Measurements from ENCODE around the gene HERC2.
A peak's percentile ranks its signal among the peaks of the same experiment; 100 is the strongest.

The HERC2 gene

DNA sequence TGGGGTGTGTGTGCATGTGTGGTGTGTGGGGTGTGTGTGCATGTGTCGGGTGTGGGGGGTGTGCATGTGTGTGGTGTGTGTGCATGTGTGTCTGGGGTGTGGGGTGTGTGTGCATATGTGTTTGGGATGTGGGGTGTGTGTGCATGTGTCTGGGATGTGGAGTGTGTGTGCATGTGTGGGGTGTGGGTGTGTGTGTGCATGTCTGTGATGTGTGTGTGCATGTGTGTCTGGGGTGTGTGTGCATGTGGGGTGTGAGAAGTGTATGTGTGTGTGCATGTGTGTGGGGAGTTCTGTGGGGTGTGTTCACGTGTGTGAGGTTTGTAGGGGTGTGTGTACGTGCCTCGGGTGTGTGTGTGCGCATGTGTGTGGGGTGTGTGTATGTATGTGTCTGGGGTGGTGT is 216.2 kb downstream of the HERC2 start:
- H3K9me3 ChIP-seq (ENCODE audit: low read length) = peaks cover 4% of the 10 kb centered on the region
- H3K27me3 ChIP-seq (ENCODE audit: insufficient read depth, low read length) = peaks cover 12% of the 10 kb centered on the region
- peaks cover 6% of the 10 kb centered on the region for H3K36me3 ChIP-seq (ENCODE audit: insufficient read depth, low read length)
- no peaks in the 10 kb centered on the region for H3K4me1 ChIP-seq (ENCODE audit: insufficient read depth, low read length)
- H2AFZ ChIP-seq (ENCODE audit: low read depth, low read length) = no peak overlapping the region
- no peak overlapping the region for H3K4me3 ChIP-seq (ENCODE audit: low read length)

DNA sequence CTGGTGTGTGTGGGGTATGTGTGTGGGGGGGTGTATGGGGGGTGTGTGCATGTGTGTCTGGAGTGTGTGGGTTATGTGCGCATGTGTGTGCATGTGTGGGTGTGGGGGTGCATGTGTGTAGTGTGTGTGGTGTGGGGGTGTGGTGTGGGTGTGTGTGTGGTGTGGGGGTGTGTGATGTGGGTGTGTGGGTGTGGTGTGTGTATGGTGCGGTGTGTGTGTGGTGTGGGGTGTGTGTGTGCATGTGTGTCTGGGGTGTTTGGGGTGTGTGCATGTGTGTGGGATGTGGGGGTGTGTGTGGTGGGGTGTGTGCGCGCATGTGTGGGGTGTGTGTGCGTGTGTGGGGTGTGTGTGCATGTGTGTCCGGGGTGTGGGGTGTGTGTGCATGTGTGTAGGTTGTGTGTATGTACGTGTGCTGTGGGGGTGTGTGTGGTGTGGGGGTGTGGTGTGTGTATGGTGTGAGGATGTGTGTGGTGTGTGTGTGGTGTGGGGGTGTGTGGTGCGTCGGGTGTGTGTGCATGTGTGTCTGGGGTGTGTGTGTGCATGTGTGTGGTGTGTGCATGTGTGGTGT is 216.7 kb downstream of the HERC2 start:
- Histone ChIP-seq H3K36me3 (ENCODE audit: insufficient read depth, low read length) (peaks cover 2% of the 10 kb centered on the region), H3K27me3 (ENCODE audit: insufficient read depth, low read length) (peaks cover 17% of the 10 kb centered on the region), H3K4me3 (ENCODE audit: low read length) (no peak overlapping the region), H2AFZ (ENCODE audit: low read depth, low read length) (no peak overlapping the region), H3K9me3 (ENCODE audit: low read length) (peaks cover 4% of the 10 kb centered on the region), H3K4me1 (ENCODE audit: insufficient read depth, low read length) (no peaks in the 10 kb centered on the region)

DNA sequence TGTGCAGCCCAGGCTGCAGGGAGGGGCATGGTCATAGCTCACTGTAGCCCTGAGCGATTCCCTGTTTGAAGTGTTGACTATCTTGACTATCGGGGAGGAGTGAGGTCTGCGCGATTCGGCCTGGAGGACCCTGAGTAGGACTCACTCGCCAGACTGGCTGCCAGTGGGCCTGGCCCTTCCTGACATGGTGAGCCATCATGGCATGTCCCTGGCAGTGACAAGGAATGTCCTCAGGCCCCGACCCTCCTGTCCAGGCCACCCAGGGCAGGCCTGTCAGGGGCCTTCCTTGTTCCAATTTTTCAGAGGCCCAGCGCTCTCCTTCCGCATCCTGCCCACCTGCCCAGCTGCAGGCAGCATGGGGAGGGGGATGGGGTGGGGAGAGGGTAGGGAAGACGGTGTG is 217.7 kb downstream of the HERC2 start:
- Histone ChIP-seq H3K27me3 (ENCODE audit: insufficient read depth, low read length) (peaks cover 27% of the 10 kb centered on the region), H3K4me1 (ENCODE audit: insufficient read depth, low read length) (no peaks in the 10 kb centered on the region), H3K4me3 (ENCODE audit: low read length) (no peak overlapping the region), H2AFZ (ENCODE audit: low read depth, low read length) (no peak overlapping the region), H3K36me3 (ENCODE audit: insufficient read depth, low read length) (no peaks in the 10 kb centered on the region), H3K9me3 (ENCODE audit: low read length) (peaks cover 4% of the 10 kb centered on the region)

DNA sequence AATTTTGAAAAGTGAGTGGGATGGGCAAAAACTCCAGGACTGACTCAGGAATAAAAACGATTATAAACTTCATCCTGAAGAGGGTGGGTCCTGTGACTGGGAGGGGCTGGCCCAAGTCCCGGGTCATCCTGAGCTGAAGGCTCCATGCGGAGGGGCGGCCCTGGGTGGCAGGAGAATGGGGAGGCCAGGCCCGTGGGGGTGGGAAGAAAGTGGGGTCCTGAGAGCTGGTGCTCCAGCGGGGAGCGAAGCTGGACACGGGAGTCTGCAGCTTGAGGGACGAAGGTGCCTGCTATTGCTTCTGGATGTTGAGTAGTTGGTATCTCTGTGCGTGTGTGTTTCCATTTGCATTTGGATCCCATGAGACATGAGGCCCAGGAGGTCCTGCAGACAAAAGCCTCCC is 218.1 kb downstream of the HERC2 start:
- Histone ChIP-seq H3K9me3 (ENCODE audit: low read length) (peaks cover 4% of the 10 kb centered on the region), H3K36me3 (ENCODE audit: insufficient read depth, low read length) (no peaks in the 10 kb centered on the region), H3K4me1 (ENCODE audit: insufficient read depth, low read length) (peaks cover 3% of the 10 kb centered on the region), H2AFZ (ENCODE audit: low read depth, low read length) (no peak overlapping the region), H3K4me3 (ENCODE audit: low read length) (no peak overlapping the region), H3K27me3 (ENCODE audit: insufficient read depth, low read length) (peaks cover 30% of the 10 kb centered on the region)

DNA sequence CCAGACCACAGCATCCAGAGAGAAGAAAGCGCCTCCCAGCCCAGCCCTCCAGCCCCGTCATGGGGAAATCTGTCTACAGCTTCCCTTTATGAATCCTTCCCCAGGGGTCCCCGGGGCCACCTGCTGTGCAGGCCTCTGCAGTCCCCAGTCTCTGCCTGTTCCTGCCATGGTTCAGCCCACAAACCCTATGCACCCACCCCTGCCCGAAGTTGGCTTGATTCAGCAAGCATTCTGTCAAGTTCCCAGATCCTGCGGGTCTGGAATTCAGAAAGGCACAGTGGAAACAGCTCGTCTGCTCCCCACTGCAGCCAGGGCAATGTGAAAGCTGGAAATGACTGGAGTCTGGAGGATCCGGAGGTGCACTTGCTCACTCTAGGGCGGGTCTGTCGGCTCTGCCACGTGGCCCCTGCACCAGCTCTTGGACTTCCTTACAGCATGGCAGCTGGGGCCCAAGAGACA is 220.0 kb downstream of the HERC2 start:
- Histone ChIP-seq H3K4me3 (ENCODE audit: low read length) (no peak overlapping the region), H2AFZ (ENCODE audit: low read depth, low read length) (no peak overlapping the region), H3K27me3 (ENCODE audit: insufficient read depth, low read length) (peaks cover 48% of the 10 kb centered on the region), H3K9me3 (ENCODE audit: low read length) (no peaks in the 10 kb centered on the region), H3K4me1 (ENCODE audit: insufficient read depth, low read length) (peaks cover 7% of the 10 kb centered on the region), H3K36me3 (ENCODE audit: insufficient read depth, low read length) (no peaks in the 10 kb centered on the region)

DNA sequence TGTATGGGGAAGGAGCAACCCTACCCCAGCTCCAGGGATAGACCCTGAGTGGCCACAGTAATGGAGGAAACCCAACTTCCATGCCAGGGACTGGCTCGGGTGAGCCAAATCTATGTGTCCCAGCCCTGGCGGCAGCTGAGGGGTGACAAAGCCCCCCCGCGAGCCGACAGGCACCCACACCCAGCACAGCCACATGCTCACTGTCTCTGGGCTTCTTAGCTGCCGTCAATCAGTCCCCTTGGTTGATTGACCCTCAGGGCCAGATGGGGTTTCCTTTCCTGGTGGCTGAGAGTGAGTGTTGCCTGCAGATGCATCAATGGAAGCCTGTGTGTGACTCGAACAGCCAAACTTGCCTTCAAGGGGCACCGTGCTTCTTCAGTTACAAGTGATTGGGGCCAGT is 220.8 kb downstream of the HERC2 start:
- H3K36me3 ChIP-seq (ENCODE audit: insufficient read depth, low read length) = no peaks in the 10 kb centered on the region
- peaks cover 55% of the 10 kb centered on the region for H3K27me3 ChIP-seq (ENCODE audit: insufficient read depth, low read length)
- no peaks in the 10 kb centered on the region for H3K9me3 ChIP-seq (ENCODE audit: low read length)
- H2AFZ ChIP-seq (ENCODE audit: low read depth, low read length) = no peak overlapping the region
- H3K4me3 ChIP-seq (ENCODE audit: low read length) = no peak overlapping the region
- H3K4me1 ChIP-seq (ENCODE audit: insufficient read depth, low read length) = peaks cover 12% of the 10 kb centered on the region

DNA sequence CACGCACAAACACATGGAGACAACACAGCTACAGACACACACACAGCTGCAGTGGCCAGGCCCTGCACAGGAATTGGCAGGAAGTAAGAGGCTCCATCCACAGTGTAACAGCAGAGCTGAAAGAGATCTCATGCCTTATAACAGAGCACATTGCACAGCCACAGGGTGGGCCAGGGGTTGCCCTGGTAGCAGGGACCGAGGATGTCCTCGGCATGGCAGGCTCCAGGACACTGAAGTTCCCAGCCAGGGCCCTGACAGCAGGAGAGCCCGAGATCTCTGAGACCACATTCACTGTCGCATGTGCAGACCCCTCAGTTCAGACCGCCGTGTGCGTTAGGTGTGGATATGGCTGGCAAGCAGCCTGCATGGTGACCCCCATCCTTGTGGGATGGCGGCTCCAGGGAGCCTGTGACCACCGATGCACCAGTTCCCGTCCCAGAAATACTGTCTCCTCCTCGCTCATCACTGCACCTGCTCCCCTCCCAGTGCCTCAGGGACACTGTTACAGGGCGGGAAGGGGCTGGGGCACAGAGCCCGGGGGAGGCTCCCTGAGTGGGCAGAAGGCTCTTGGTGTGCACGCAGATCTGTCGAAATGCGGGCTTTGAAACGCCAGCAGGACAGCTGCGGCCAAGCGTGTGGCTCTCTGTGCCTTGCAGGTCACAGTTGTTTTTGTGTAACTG is 221.3 kb downstream of the HERC2 start:
- Histone ChIP-seq H3K4me3 (ENCODE audit: low read length) (no peak overlapping the region), H3K27me3 (ENCODE audit: insufficient read depth, low read length) (peaks cover 60% of the 10 kb centered on the region)

DNA sequence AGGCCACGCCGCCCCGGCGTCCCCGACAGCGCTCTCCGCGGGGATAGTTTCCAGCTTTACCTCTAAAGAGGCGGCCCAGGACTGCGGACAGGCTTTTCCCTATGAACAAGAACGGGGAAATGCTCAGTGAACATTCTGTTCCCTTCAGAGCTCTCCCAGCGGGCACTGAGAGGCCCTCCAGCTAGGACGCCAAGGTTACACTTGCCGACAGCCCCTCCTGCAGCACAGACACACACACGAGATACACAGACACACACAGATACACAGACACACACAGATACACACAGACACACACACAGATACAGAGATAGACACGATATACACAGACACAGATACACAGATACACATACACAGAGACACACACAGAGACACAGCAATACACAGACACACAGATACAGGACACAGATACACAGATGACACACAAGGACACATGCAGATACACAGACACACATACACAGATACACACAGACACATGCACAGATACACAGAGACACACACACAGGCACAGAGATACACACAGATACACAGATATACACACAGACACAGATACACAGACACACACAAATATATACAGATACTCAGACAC is 222.3 kb downstream of the HERC2 start:
- Histone ChIP-seq H3K9me3 (ENCODE audit: low read length) (no peaks in the 10 kb centered on the region), H3K4me3 (ENCODE audit: low read length) (no peak overlapping the region), H3K4me1 (ENCODE audit: insufficient read depth, low read length) (peaks cover 20% of the 10 kb centered on the region), H2AFZ (ENCODE audit: low read depth, low read length) (no peak overlapping the region), H3K36me3 (ENCODE audit: insufficient read depth, low read length) (no peaks in the 10 kb centered on the region), H3K27me3 (ENCODE audit: insufficient read depth, low read length) (peaks cover 67% of the 10 kb centered on the region)

More for the DNA sequence above, 221.3 kb downstream of the HERC2 start:
- H3K36me3 ChIP-seq (ENCODE audit: insufficient read depth, low read length) = no peaks in the 10 kb centered on the region
- H2AFZ ChIP-seq (ENCODE audit: low read depth, low read length) = no peak overlapping the region
- no peaks in the 10 kb centered on the region for H3K9me3 ChIP-seq (ENCODE audit: low read length)
- peaks cover 17% of the 10 kb centered on the region for H3K4me1 ChIP-seq (ENCODE audit: insufficient read depth, low read length)

DNA sequence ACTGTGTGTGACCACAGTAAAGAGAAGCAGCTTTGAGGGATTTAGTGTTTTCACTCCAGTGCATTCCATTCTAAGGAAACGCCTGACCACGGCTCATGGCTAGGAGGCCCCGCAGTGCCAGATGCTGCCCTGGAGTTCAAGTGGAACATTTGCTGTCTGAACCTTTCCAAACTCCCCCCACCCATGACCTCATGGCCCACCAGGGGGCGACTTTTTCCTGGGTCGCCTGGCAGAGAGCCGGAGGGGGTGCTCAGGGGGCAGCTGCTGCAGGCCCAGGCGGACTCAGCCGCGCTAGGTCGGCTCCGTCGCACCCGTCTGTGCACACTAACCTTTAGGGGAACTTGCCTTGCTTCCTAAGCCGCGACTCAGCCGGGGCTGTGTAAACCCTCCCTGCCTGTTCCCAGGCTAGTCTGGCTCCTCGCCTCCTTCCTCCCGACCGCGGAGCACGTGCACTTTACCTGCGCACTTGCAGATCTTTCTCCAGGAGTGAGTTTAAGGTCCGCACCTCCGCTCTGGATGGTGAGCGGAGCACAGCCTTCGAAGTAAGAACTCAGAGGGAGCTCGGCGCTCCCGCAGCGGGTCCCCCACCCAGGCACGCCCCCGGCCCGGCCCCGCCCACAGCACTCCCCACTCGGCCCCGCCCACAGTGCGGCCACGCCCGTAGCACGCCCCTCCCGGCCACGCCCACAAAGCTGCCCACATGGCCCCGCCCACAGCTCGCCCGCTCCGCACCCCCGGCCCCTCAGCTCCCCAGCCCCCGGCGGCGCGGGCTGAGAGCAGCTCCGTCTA is 223.0 kb downstream of the HERC2 start, which contains the start of gene OCA2:
TSS of gene OCA2 (minus strand) at position 550 of the 789 bp plus-strand sequence. CDS start 17,441 bp downstream, outside the sequence.
- no peaks in the 10 kb centered on the region for H3K36me3 ChIP-seq (ENCODE audit: insufficient read depth, low read length)
- H3K9me3 ChIP-seq (ENCODE audit: low read length) = no peaks in the 10 kb centered on the region
- peaks cover 20% of the 10 kb centered on the region for H3K4me1 ChIP-seq (ENCODE audit: insufficient read depth, low read length)
- no peak within 1 kb of the TSS for H2AFZ ChIP-seq (ENCODE audit: low read depth, low read length)
- no peak within 1 kb of the TSS for H3K4me3 ChIP-seq (ENCODE audit: low read length)
- peaks cover 73% of the 10 kb centered on the region for H3K27me3 ChIP-seq (ENCODE audit: insufficient read depth, low read length)

DNA sequence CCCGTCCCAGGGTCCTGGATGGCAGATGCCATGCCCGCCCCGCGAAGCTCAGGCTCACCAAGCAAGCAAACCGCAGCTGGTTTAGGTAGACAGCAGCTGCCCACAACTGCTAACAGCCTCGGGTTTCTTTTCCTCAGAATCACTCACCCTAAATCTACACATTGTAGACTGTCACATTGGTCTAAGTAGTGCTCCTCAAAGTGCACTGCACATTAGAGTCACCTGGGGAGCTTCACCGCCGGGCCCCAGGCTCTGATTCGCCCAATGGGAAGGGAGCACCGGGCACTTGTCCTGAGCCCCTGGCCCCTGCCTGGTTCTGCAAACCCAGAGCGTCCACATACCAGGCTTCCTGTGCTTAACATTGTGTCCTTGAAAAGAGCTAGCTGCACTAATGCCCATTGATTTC is 223.6 kb downstream of the HERC2 start:
- H3K36me3 ChIP-seq (ENCODE audit: insufficient read depth, low read length) = no peaks in the 10 kb centered on the region
- no peak overlapping the region for H2AFZ ChIP-seq (ENCODE audit: low read depth, low read length)
- H3K27me3 ChIP-seq (ENCODE audit: insufficient read depth, low read length) = peaks cover 78% of the 10 kb centered on the region
- H3K9me3 ChIP-seq (ENCODE audit: low read length) = no peaks in the 10 kb centered on the region
- no peak overlapping the region for H3K4me3 ChIP-seq (ENCODE audit: low read length)
- peaks cover 20% of the 10 kb centered on the region for H3K4me1 ChIP-seq (ENCODE audit: insufficient read depth, low read length)

DNA sequence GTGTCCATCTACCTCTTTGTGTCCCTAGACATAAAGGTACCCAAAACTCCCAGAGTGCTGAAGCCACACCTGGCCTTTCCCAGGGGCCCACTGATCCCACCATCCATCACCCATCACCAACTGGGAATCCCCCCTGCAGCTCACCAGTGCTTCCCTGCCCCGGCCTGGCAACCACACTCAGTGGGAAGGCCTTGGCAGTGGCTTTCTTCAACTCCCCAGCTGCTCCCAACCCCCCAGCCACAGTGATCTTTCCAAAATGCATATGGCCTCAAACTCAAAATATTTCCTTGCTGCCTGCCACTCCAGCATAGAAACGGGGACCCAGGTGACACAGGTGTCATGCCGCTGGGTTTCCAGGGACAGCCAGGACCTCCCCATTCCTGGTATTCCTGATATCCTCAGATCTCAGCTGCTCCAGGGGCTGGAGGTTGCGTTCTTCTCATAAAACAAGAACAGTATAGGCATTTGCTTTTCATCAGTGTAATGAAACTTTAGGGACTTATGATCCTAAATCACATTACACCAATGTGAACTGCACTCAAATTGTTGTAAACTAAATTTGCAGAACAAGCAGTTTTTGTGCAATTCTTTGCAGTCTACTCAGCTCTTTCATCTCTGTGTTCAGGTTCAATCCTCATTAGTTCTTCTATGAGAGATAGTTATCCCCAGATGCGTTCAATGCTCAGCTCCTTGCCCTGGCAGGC is 224.2 kb downstream of the HERC2 start:
- Histone ChIP-seq H3K4me3 (ENCODE audit: low read length) (no peak overlapping the region), H3K36me3 (ENCODE audit: insufficient read depth, low read length) (no peaks in the 10 kb centered on the region), H3K27me3 (ENCODE audit: insufficient read depth, low read length) (peaks cover 78% of the 10 kb centered on the region), H3K9me3 (ENCODE audit: low read length) (peaks cover 1% of the 10 kb centered on the region), H3K4me1 (ENCODE audit: insufficient read depth, low read length) (peaks cover 20% of the 10 kb centered on the region), H2AFZ (ENCODE audit: low read depth, low read length) (no peak overlapping the region)

DNA sequence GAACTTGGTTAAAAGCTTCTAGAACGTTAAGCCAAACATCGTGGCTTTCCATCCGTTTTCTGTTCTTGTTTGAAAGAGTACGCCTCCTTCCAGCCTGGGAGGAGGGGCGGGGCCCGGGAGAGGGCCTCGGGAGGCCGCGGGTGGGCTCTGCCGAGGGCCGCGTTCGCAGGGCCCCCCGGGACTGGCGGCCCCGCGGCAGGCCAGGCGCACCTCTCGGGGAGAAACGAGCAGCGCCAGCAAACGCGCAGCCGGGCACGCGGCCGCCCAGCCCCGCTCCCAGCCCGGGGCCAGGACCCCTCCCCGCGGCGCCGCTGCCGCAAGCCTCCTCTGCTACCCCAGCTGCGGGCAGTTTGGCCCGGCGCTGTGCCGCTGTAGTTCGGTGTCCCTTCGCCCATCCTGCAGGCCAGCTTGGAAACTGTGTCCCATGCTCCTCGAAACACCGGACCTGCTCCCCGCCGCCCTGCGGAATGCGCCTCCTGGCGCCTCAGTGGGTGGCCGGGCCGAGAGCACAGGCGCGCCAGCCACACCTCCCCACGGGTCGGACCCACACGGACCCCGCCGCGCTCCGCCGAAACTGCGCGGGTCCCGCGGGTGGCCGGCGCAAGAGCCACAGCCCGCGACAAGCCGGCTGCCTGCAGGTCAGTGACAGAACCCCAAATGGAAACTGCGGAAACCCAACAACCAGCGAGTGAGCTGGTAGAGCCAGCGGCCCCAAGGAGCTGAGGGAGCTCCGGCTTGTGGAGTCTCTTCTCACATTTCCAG is 225.1 kb downstream of the HERC2 start:
- Histone ChIP-seq H3K27me3 (ENCODE audit: insufficient read depth, low read length) (peaks cover 72% of the 10 kb centered on the region), H3K4me3 (ENCODE audit: low read length) (peak overlapping the region; percentile 41), H3K36me3 (ENCODE audit: insufficient read depth, low read length) (no peaks in the 10 kb centered on the region), H2AFZ (ENCODE audit: low read depth, low read length) (peak overlapping the region; percentile 75), H3K4me1 (ENCODE audit: insufficient read depth, low read length) (peaks cover 20% of the 10 kb centered on the region), H3K9me3 (ENCODE audit: low read length) (peaks cover 1% of the 10 kb centered on the region)
